ENCODE measurements around the gene FBXO11.

GRCh38 chr2:47946593-47946992 lies 40.3 kb upstream of the FBXO11 start:
- TF ChIP-seq, protein P1, sequence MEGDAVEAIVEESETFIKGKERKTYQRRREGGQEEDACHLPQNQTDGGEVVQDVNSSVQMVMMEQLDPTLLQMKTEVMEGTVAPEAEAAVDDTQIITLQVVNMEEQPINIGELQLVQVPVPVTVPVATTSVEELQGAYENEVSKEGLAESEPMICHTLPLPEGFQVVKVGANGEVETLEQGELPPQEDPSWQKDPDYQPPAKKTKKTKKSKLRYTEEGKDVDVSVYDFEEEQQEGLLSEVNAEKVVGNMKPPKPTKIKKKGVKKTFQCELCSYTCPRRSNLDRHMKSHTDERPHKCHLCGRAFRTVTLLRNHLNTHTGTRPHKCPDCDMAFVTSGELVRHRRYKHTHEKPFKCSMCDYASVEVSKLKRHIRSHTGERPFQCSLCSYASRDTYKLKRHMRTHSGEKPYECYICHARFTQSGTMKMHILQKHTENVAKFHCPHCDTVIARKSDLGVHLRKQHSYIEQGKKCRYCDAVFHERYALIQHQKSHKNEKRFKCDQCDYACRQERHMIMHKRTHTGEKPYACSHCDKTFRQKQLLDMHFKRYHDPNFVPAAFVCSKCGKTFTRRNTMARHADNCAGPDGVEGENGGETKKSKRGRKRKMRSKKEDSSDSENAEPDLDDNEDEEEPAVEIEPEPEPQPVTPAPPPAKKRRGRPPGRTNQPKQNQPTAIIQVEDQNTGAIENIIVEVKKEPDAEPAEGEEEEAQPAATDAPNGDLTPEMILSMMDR (IDR thresholded peaks at IDR 0.05): no peak
- TF ChIP-seq POLR2A (IDR thresholded peaks at IDR 0.05) (no peak), EP300 (IDR thresholded peaks at IDR 0.05) (no peak), POLR2AphosphoS5 (IDR thresholded peaks at IDR 0.05) (no peak)

Measured in sigmoid colon (tissue), 4 donors.